Peyer's patch (tissue), 4 donors: ENCODE measurements around the gene YPEL1.

ENCODE experiments used
- POLR2A ChIP-seq, 2 donors: fragments of 450-650 bp; IDR thresholded peaks; one replicate each; pipeline ENCODE4 v1.5.1; 2017; ENCODE audit warnings: antibody characterized with exemption in 2 of 2, mild to moderate bottlenecking in 2 of 2, moderate library complexity in 2 of 2
- TF ChIP-seq, protein P1 (sequence below), 6 experiments: fragments of 450-650 bp in 4 of 6; fragments of 200-600 bp in 2 of 6; sonication (generic) in 1 of 6; IDR thresholded peaks; one replicate each; pipeline ENCODE4 v1.5.1; 2017 to 2019; ENCODE audit warnings: antibody characterized with exemption in 6 of 6, mild to moderate bottlenecking in 3 of 6, moderate library complexity in 1 of 6

DNA sequence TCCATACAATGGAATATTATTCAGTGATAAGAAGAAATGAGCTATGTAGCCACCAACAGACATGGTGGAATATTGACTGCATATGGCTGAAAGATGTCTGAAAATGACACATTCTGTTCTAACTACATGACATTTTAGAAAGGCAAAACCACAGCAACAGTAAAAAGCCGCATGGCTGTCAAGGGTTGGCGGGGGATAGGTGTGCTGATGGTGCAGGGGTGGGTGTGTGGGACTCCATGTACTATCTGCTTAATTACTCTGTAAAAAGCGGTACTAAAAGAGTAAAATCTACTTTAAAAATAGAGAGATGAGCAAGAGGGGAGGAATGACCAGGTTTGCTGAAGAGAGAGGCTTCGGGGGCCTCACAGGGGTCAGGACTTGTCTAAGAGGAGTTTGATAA, 16.7 kb upstream of the YPEL1 start:
- TF ChIP-seq, protein P1, sequence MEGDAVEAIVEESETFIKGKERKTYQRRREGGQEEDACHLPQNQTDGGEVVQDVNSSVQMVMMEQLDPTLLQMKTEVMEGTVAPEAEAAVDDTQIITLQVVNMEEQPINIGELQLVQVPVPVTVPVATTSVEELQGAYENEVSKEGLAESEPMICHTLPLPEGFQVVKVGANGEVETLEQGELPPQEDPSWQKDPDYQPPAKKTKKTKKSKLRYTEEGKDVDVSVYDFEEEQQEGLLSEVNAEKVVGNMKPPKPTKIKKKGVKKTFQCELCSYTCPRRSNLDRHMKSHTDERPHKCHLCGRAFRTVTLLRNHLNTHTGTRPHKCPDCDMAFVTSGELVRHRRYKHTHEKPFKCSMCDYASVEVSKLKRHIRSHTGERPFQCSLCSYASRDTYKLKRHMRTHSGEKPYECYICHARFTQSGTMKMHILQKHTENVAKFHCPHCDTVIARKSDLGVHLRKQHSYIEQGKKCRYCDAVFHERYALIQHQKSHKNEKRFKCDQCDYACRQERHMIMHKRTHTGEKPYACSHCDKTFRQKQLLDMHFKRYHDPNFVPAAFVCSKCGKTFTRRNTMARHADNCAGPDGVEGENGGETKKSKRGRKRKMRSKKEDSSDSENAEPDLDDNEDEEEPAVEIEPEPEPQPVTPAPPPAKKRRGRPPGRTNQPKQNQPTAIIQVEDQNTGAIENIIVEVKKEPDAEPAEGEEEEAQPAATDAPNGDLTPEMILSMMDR (IDR thresholded peaks at IDR 0.05), result no peak
- no peak for TF ChIP-seq POLR2A (IDR thresholded peaks at IDR 0.05)
